Liver (tissue), 3 donors: ENCODE results near the gene DHRS12.

Experiments used
- EGR1 ChIP-seq, 2 donors: IDR thresholded peaks; 2 replicates each; pipeline ENCODE4 v1.6.1; 2016 to 2018; ENCODE audit warnings: antibody characterized with exemption in 2 of 2, low read depth in 2 of 2
- FOXA1 ChIP-seq: IDR thresholded peaks from 2 replicates; pipeline ENCODE4 v1.6.1; 2016; ENCODE audit warnings: antibody characterized with exemption
- JUND ChIP-seq, 2 donors: IDR thresholded peaks; 2 replicates each; pipeline ENCODE4 v1.6.1; 2016; ENCODE audit warnings: antibody characterized with exemption in 2 of 2
- MAX ChIP-seq: IDR thresholded peaks from 2 replicates; pipeline ENCODE4 v1.6.1; 2016; ENCODE audit warnings: antibody characterized with exemption
- RAD21 ChIP-seq, 2 donors: IDR thresholded peaks; 2 replicates each; pipeline ENCODE4 v1.6.1; 2016; ENCODE audit warnings: antibody characterized with exemption in 2 of 2, mild to moderate bottlenecking in 2 of 2
- RXRA ChIP-seq, 2 donors: IDR thresholded peaks; 2 replicates each; pipeline ENCODE4 v1.6.1; 2017 to 2018; ENCODE audit warnings: antibody characterized with exemption in 2 of 2, mild to moderate bottlenecking in 1 of 2
- YY1 ChIP-seq: IDR thresholded peaks from 2 replicates; pipeline ENCODE4 v1.6.1; 2016; ENCODE audit warnings: antibody characterized with exemption, mild to moderate bottlenecking
- TF ChIP-seq, protein P1 (sequence below): fragments of 150-350 bp; IDR thresholded peaks from 2 replicates; pipeline ENCODE4 v1.5.1; 2017; ENCODE audit warnings: improper control_type of control experiment, low read depth, low read length; ENCODE audit not compliant: missing input control
- donor health status: healthy.
- donor health status: healthy.

DNA sequence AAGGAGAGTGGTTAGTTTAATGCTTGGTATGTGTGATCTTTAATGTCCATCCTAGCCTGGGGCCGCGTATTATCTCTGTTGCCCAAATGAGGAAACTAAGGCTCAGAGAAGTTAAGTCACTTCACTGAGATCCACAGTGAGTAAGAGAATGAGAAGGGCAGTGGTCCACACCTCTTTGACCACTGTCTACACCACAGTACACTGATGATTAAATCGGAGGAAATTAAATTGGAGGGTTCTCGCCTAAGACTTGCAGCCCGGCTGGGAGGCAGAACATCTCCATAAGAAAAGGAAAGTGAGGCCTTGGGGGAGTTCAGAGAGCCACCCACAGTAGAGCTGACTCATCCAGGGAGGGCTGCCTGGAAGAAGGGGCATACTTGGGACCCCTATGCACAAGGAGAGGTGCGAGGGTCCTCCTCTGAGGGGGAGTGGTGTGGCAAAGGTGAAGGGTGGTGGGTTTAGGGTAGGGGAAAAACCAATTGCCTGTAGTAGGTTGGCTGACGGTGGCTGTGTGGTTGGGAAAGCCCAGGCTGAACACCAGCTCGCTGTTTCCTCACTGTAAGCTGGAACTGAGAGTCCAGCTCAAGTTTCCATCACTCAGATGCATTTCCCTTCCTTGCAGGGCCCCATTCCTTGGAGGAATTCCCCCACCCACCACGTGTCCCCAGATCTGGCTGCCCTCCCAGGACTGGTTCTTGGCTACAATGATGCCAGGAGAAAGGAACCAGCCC, 15.0 kb upstream of the DHRS12 start:
- TF ChIP-seq, protein P1, sequence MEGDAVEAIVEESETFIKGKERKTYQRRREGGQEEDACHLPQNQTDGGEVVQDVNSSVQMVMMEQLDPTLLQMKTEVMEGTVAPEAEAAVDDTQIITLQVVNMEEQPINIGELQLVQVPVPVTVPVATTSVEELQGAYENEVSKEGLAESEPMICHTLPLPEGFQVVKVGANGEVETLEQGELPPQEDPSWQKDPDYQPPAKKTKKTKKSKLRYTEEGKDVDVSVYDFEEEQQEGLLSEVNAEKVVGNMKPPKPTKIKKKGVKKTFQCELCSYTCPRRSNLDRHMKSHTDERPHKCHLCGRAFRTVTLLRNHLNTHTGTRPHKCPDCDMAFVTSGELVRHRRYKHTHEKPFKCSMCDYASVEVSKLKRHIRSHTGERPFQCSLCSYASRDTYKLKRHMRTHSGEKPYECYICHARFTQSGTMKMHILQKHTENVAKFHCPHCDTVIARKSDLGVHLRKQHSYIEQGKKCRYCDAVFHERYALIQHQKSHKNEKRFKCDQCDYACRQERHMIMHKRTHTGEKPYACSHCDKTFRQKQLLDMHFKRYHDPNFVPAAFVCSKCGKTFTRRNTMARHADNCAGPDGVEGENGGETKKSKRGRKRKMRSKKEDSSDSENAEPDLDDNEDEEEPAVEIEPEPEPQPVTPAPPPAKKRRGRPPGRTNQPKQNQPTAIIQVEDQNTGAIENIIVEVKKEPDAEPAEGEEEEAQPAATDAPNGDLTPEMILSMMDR: no peak
- TF ChIP-seq RXRA (IDR thresholded peaks at IDR 0.05): no peak
- TF ChIP-seq FOXA1: no peak
- no peak for TF ChIP-seq MAX
- TF ChIP-seq JUND (IDR thresholded peaks at IDR 0.05): no peak
- no peak for TF ChIP-seq YY1
- TF ChIP-seq RAD21 (IDR thresholded peaks at IDR 0.05): no peak
- TF ChIP-seq EGR1 (IDR thresholded peaks at IDR 0.05; ENCODE audit: low read depth in 2 of 2): no peak
